ENCODE data around the gene TWNK. TPM values are rescaled to one million over a fixed set of nuclear protein-coding genes. Genes with fewer than 3 reads are reported as not detected.
A peak's percentile ranks its signal among the peaks of the same experiment; 100 is the strongest.

Gene TWNK
- total and polyA plus RNA-seq, 2 donors (not counting 3 experiments of a cell fraction or from before 2014, with no cell fraction given): 5.6 to 10.9 TPM

- no peaks in the 10 kb centered on the region for H3K9me3 ChIP-seq (replicated peaks; ENCODE audit: control insufficient read depth, insufficient read depth, low read length)
- H3K9me1 ChIP-seq (replicated peaks; ENCODE audit: control insufficient read depth, extremely low read depth, insufficient read depth, low read length): no peaks in the 10 kb centered on the region
- peak overlapping the region; percentile 48 to 77 (median 71) for H3K4me3 ChIP-seq (replicated peaks in 1 of 3; ENCODE audit: insufficient read depth in 1 of 3, low read depth in 1 of 3, low read length in 3 of 3)
- ChIA-PET POLR2A (no interaction called here), CTCF (interaction anchor here (1.0 to 6.3 kb wide), 11 partner anchors 8 to 109 kb away, joined by 3 to 74 read pairs (median 7); partner anchors contain the start of gene KAZALD1)
- peak overlapping the region; percentile 91 for H3K27ac ChIP-seq (ENCODE audit: insufficient read depth, low read depth, low read length)
- peaks cover 0 to 9% of the 10 kb centered on the region in 2 experiments for H3K27me3 ChIP-seq (ENCODE audit: control insufficient read depth in 2 of 2, insufficient read depth in 2 of 2, low read length in 2 of 2)
- peak; percentile 94 for DNase-seq (ENCODE audit: low read depth, low spot score)
- TF ChIP-seq MAX (IDR thresholded peaks at IDR 0.05; ENCODE audit: insufficient read depth, insufficient read length): no peak
- TF ChIP-seq MYC (IDR thresholded peaks at IDR 0.05; ENCODE audit: low read depth, low read length): peak; percentile 40
- TF ChIP-seq JUN (IDR thresholded peaks at IDR 0.05; ENCODE audit: borderline replicate concordance, insufficient read depth, insufficient read length, low read depth): peak; percentile 68
- TF ChIP-seq POLR2A (IDR thresholded peaks at IDR 0.05; ENCODE audit: low read depth, low read length): peak; percentile 78
- no peak for TF ChIP-seq EZH2 (IDR thresholded peaks at IDR 0.05; ENCODE audit: borderline replicate concordance, low read depth, low read length, severe bottlenecking)
- peak; percentile 85 for TF ChIP-seq POLR2AphosphoS5 (IDR thresholded peaks at IDR 0.05; ENCODE audit: insufficient read depth, low read depth, low read length)
- TF ChIP-seq GATA2 (IDR thresholded peaks at IDR 0.05; ENCODE audit: insufficient read depth, insufficient read length, low read depth, low read length): peak; percentile 93
- peak; percentile 70 for TF ChIP-seq FOS (IDR thresholded peaks at IDR 0.05; ENCODE audit: borderline replicate concordance, insufficient read depth, low read length)
- no peak for TF ChIP-seq CTCF (IDR thresholded peaks at IDR 0.05; ENCODE audit: extremely low read depth in 1 of 2, insufficient read depth in 1 of 2, low read depth in 1 of 2, low read length in 2 of 2)
- TSS peak; percentile 40 for BruUV-seq (replicated peaks)
- H3K9ac ChIP-seq (replicated peaks; ENCODE audit: extremely low read depth, insufficient read depth, low read length): peak overlapping the region; percentile 90
- dilution Hi-C loops (cut with MboI; ENCODE audit: extremely low pct_ligation_motif_present, low sequenced_read_pairs): no loop called here
- intact Hi-C loops (cut with micrococcal nuclease): loop anchor here (1.0 to 5.0 kb wide), 4 partner anchors 9 to 35 kb away; no protein-coding TSS in a partner anchor
- peak overlapping the region; percentile 94 for H2AFZ ChIP-seq (ENCODE audit: low read depth, low read length)
- H4K20me1 ChIP-seq (replicated peaks; ENCODE audit: control insufficient read depth, extremely low read depth, insufficient read depth, low read length): no peaks in the 10 kb centered on the region
- FAIRE-seq: peak; percentile 98
- H3K79me2 ChIP-seq (ENCODE audit: control insufficient read depth, insufficient read depth, low read length): peaks cover 11% of the 10 kb centered on the region
- peak overlapping the region; percentile 66 for H3K4me2 ChIP-seq (ENCODE audit: insufficient read depth, low read length)
- peaks cover 15 to 25% of the 10 kb centered on the region in 2 experiments for H3K36me3 ChIP-seq (ENCODE audit: control insufficient read depth in 2 of 2, extremely low read depth in 1 of 2, insufficient read depth in 2 of 2, low read length in 2 of 2)
- peaks cover 16% of the 10 kb centered on the region for H3K4me1 ChIP-seq (ENCODE audit: control insufficient read depth, extremely low read depth, insufficient read depth, low read length)
Measured at GRCh38 chr10:101032637-101033224, 45.4 kb downstream of the TWNK start.
